Heart left ventricle (tissue), 16 donors: Measurements from ENCODE around the gene COL24A1. TPM values are rescaled to one million over a fixed set of nuclear protein-coding genes. Genes with fewer than 3 reads are reported as not detected.

Experiments used
- ATAC-seq, 4 donors: fragments of 200-7000 bp; cut with Tn5 transposase; one replicate each; pipeline ENCODE4 v1.9.1; 2020 to 2022; ENCODE audit warnings: moderate library complexity in 4 of 4, mild to moderate bottlenecking in 3 of 4, moderate number of reproducible peaks in 1 of 4
- DNase-seq, 5 donors: peaks; one replicate each; pipeline ENCODE4 v3.0.0-alpha.2; 2020
- H3K27ac ChIP-seq, 12 donors: fragments of 200-600 bp; sonication (generic) in 4 of 12; one replicate each; pipeline versions ENCODE4 v1.5.0 to v1.8.0; 2016 to 2022; ENCODE audit warnings: mild to moderate bottlenecking in 2 of 12
- H3K27me3 ChIP-seq, 9 donors: fragments of 200-600 bp; sonication (generic) in 2 of 9; one replicate each; pipeline versions ENCODE4 v1.5.1 to v1.8.0; 2016 to 2022; ENCODE audit warnings: mild to moderate bottlenecking in 3 of 9
- H3K36me3 ChIP-seq, 9 donors: fragments of 200-600 bp; sonication (generic) in 2 of 9; one replicate each; pipeline versions ENCODE4 v1.5.0 to v1.8.0; 2018 to 2022; ENCODE audit warnings: mild to moderate bottlenecking in 2 of 9
- H3K4me1 ChIP-seq, 12 donors: fragments of 200-600 bp; sonication (generic) in 4 of 12; one replicate each; pipeline versions ENCODE4 v1.5.0 to v1.8.0; 2016 to 2022; ENCODE audit warnings: mild to moderate bottlenecking in 3 of 12
- H3K4me3 ChIP-seq, 12 donors: fragments of 200-600 bp; sonication (generic) in 4 of 12; one replicate each; pipeline versions ENCODE4 v1.5.0 to v1.8.0; 2017 to 2022; ENCODE audit warnings: mild to moderate bottlenecking in 9 of 12, moderate library complexity in 4 of 12
- H3K9me3 ChIP-seq, 12 donors: fragments of 200-600 bp; sonication (generic) in 4 of 12; one replicate each; pipeline versions ENCODE4 v1.5.0 to v1.8.0; 2016 to 2022; ENCODE audit warnings: mild to moderate bottlenecking in 1 of 12
- CTCF ChIP-seq, 12 donors: fragments of 200-600 bp; sonication (generic) in 4 of 12; IDR thresholded peaks; one replicate each; pipeline versions ENCODE4 v1.5.0 to v1.8.0; 2018 to 2022; ENCODE audit warnings: antibody characterized with exemption in 12 of 12, mild to moderate bottlenecking in 5 of 12
- POLR2A ChIP-seq, 2 donors: fragments of 450-650 bp; IDR thresholded peaks; one replicate each; pipeline ENCODE4 v1.6.1; 2017; ENCODE audit warnings: antibody characterized with exemption in 2 of 2, mild to moderate bottlenecking in 2 of 2, moderate library complexity in 2 of 2
- WGBS, 4 donors: extraction: QIAGEN DNeasy Blood & Tissue Kit in 2 of 4; methylation state at CpG; one replicate each; pipeline versions ENCODE4 v1.1.5 to v1.1.7; 2013 to 2018; 5-methylcytosine and 5-hydroxymethylcytosine counted together
- intact Hi-C, 10 donors: fragments of 100-400 bp; cut with DNase I; formaldehyde crosslinking; loops; one replicate each; pipeline versions ENCODE4 v1.11.1 to v1.14.2; 2022
- polyA plus RNA-seq, 2 donors: library from polyadenylated mRNA; stranded (reverse); fragments of 200-250 nt; gene quantifications; one replicate each; pipeline ENCODE4 v1.2.3, GENCODE V29; 2013
- total RNA-seq, 9 donors: library from RNA; depleted of rRNA in 2 of 9; stranded (reverse); fragments of >200 nt in 2 of 9; fragmentation: NEBNext Ultra II Directional in 3 of 9; extraction: Animal tissue kit (Norgen Biotek cat#: 25700) in 3 of 9; gene quantifications; one replicate each; pipeline versions ENCODE4 v1.1.0 to v1.2.4, GENCODE V29; 2016 to 2023
- donor health status: ischemic (EF 13 %, LVEDD 7.1; RV severe dilation, severe dysfunction).
- donor health status: healthy with polysubstance abuse.
- donor health status: DM: no; HTN: yes; CAD: no.
- donor health status: DM: no; HTN: no; CAD: no.
- donor health status: ischemic (EF 25% LVEDD 6.9; RV normal size, moderate dysfunction).
- donor health status: ischemic (EF 25% LVEDD 5.7; RV mildly dilated, moderate dysfunction).
- donor health status: healthy.
- donor health status: DM: yes; HTN: yes; CAD: no.
- donor health status: ischemic (EF 35%, LVEDD 5.7; RV mildly dilated, moderate dysfunction).
- donor health status: nonischemic (EF 11% LVEDD 7.7; RV severe dilation, severe dysfunction).
- donor health status: DM: yes; HTN: yes; CAD: no.
- donor health status: PGD.
- donor health status: ischemic (EF 29% LVEDD 5.4; RV normal size, mild dysfunction).
- donor health status: nonischemic (EF 23%, LVEDD 6.1; RV moderate dilation, normal function).

Gene COL24A1
- total and polyA plus RNA-seq, 11 donors, result 0.07 to 2.8 (median 0.40) TPM

GRCh38 chr1:86052948-86053698 lies 103.4 kb downstream of the COL24A1 start:
- intact Hi-C loops, result no loop called here
- TF ChIP-seq CTCF (IDR thresholded peaks at IDR 0.05) (no peak), POLR2A (IDR thresholded peaks at IDR 0.05) (no peak)
- Histone ChIP-seq H3K4me1 (no peaks in the 10 kb centered on the region), H3K36me3 (no peaks in the 10 kb centered on the region), H3K27ac (no peak overlapping the region), H3K27me3 (no peaks in the 10 kb centered on the region), H3K4me3 (no peak overlapping the region), H3K9me3 (no peaks in the 10 kb centered on the region)
- 74 to 79% (median 76%) methylated on average over 2 of the region's 2 CpGs for WGBS, 4 donors
- DNase-seq (no peak), ATAC-seq (no peak)

- TF ChIP-seq CTCF (IDR thresholded peaks at IDR 0.05), result no peak
- TF ChIP-seq POLR2A (IDR thresholded peaks at IDR 0.05), result no peak
- Histone ChIP-seq H3K27ac (no peak overlapping the region), H3K9me3 (no peaks in the 10 kb centered on the region), H3K27me3 (no peaks in the 10 kb centered on the region), H3K36me3 (no peaks in the 10 kb centered on the region), H3K4me3 (no peak overlapping the region), H3K4me1 (no peaks in the 10 kb centered on the region)
- intact Hi-C loops, result no loop called here
- DNase-seq (no peak), ATAC-seq (no peak)
- 53 to 80% (median 66%) methylated on average over 1 of the region's 1 CpG for WGBS, 4 donors
These were observed 121.5 kb downstream of the COL24A1 start for GRCh38 chr1:86035101-86035500.

- H3K9me3 ChIP-seq, result no peaks in the 10 kb centered on the region
- intact Hi-C loops, result no loop called here
- DNase-seq, result no peak
- H3K27me3 ChIP-seq, result no peaks in the 10 kb centered on the region
- H3K36me3 ChIP-seq, result no peaks in the 10 kb centered on the region
- no peak for ATAC-seq
- WGBS, 4 donors, result 63 to 93% (median 67%) methylated on average over 1 of the region's 1 CpG
- H3K4me3 ChIP-seq, result no peak overlapping the region
- TF ChIP-seq CTCF (IDR thresholded peaks at IDR 0.05), result no peak
- no peak for TF ChIP-seq POLR2A (IDR thresholded peaks at IDR 0.05)
- no peaks in the 10 kb centered on the region for H3K4me1 ChIP-seq
- H3K27ac ChIP-seq, result no peak overlapping the region
These were observed 126.4 kb downstream of the COL24A1 start for GRCh38 chr1:86030180-86030579.

- Histone ChIP-seq H3K36me3 (no peaks in the 10 kb centered on the region), H3K4me1 (no peaks in the 10 kb centered on the region), H3K9me3 (no peaks in the 10 kb centered on the region), H3K27me3 (no peaks in the 10 kb centered on the region), H3K4me3 (no peak overlapping the region), H3K27ac (no peak overlapping the region)
- WGBS, 4 donors, result 36 to 42% (median 41%) methylated on average over 2 of the region's 2 CpGs
- no peak for ATAC-seq
- no peak for TF ChIP-seq POLR2A (IDR thresholded peaks at IDR 0.05)
- peak; percentile 47 to 79 (median 64) for TF ChIP-seq CTCF (IDR thresholded peaks at IDR 0.05)
- intact Hi-C loops, result loop anchor here in 6 of 10 donors (5.0 to 10.0 kb wide), 3 partner anchors 124 to 714 kb away; no protein-coding TSS in a partner anchor
- no peak for DNase-seq
These were observed 138.2 kb downstream of the COL24A1 start for GRCh38 chr1:86018283-86018923.
